Keratinocyte (primary cell): ENCODE results near the gene GPC3. TPM values are rescaled to one million over a fixed set of nuclear protein-coding genes. Genes with fewer than 3 reads are reported as not detected.
"Not testable (repeated sequence)": the region's sequence is repeated elsewhere in the genome, so short reads cannot be mapped to it uniquely, and the experiment has no call there.

Experiments used
- DNase-seq: peaks from one replicate; pipeline ENCODE4 v3.0.0-alpha.2; 2011; ENCODE audit warnings: low read depth, missing footprints, low spot score
- FAIRE-seq: peaks from 2 replicates; lab custom pipeline; 2011; peaks lifted over from hg19 to GRCh38; lab: Jason Lieb, UNC
- H2AFZ ChIP-seq: 2 replicates; pipeline ENCODE4 v1.6.0; 2012; ENCODE audit warnings: low read length, control low read depth, inconsistent platforms; ENCODE audit not compliant: control insufficient read depth
- H3K27ac ChIP-seq: 2 replicates; pipeline ENCODE4 v1.5.1; 2011; ENCODE audit warnings: low read length; ENCODE audit not compliant: control insufficient read depth, insufficient read depth
- H3K27me3 ChIP-seq: 3 replicates; pipeline ENCODE4 v1.6.0; 2011; ENCODE audit warnings: low read length; ENCODE audit not compliant: control insufficient read depth, insufficient read depth; ENCODE audit errors: extremely low read depth
- H3K36me3 ChIP-seq, 2 experiments: 2 replicates in 1 of 2; 3 replicates in 1 of 2; pipeline ENCODE4 v1.5.1; 2011; ENCODE audit warnings: low read length in 2 of 2, mild to moderate bottlenecking in 1 of 2; ENCODE audit not compliant: control insufficient read depth in 2 of 2, insufficient read depth in 2 of 2; ENCODE audit errors: extremely low read depth in 1 of 2
- H3K4me1 ChIP-seq: 3 replicates; pipeline ENCODE4 v1.5.1; 2011; ENCODE audit warnings: low read length; ENCODE audit not compliant: control insufficient read depth, insufficient read depth; ENCODE audit errors: extremely low read depth
- H3K4me2 ChIP-seq: 3 replicates; pipeline ENCODE4 v1.6.0; 2011; ENCODE audit warnings: low read depth, low read length; ENCODE audit not compliant: control insufficient read depth, insufficient read depth; ENCODE audit errors: extremely low read depth
- H3K4me3 ChIP-seq, 3 experiments: fragments of 200-600 bp in 1 of 3; sonication (generic) in 1 of 3; 2 replicates in 2 of 3; 3 replicates in 1 of 3; pipeline ENCODE4 v1.5.1; 2011 to 2016; ENCODE audit warnings: low read length in 3 of 3, mild to moderate bottlenecking in 3 of 3, control low read depth in 2 of 3, inconsistent platforms in 1 of 3, low read depth in 1 of 3, mixed read lengths in 1 of 3, mixed run types in 1 of 3, moderate library complexity in 1 of 3; ENCODE audit not compliant: control insufficient read depth in 2 of 3, insufficient read depth in 2 of 3; ENCODE audit errors: extremely low read depth in 1 of 3
- H3K79me2 ChIP-seq: 2 replicates; pipeline ENCODE4 v1.6.0; 2012; ENCODE audit warnings: low read length; ENCODE audit not compliant: control insufficient read depth, insufficient read depth
- H3K9ac ChIP-seq: 3 replicates; pipeline ENCODE4 v1.6.0; 2011; ENCODE audit warnings: low read length; ENCODE audit not compliant: control insufficient read depth, insufficient read depth; ENCODE audit errors: extremely low read depth
- H3K9me1 ChIP-seq: 3 replicates; pipeline ENCODE4 v1.6.0; 2011; ENCODE audit warnings: low read length; ENCODE audit not compliant: control insufficient read depth, insufficient read depth; ENCODE audit errors: extremely low read depth
- H3K9me3 ChIP-seq: 2 replicates; pipeline ENCODE4 v1.5.1; 2012; ENCODE audit warnings: low read depth, low read length; ENCODE audit not compliant: control insufficient read depth
- H4K20me1 ChIP-seq: 3 replicates; pipeline ENCODE4 v1.6.0; 2011; ENCODE audit warnings: low read length; ENCODE audit not compliant: control insufficient read depth, insufficient read depth; ENCODE audit errors: extremely low read depth
- EZH2 ChIP-seq: IDR thresholded peaks from one replicate; pipeline ENCODE4 v1.6.1; 2012; ENCODE audit warnings: inconsistent platforms, mild to moderate bottlenecking, low read length, moderate library complexity
- dilution Hi-C: fragments of 300-500 bp; cut with MboI; formaldehyde crosslinking; loops from one replicate; pipeline ENCODE4 v1.7.0; 2020; ENCODE audit warnings: low sequenced_read_pairs; ENCODE audit not compliant: extremely low pct_ligation_motif_present
- polyA plus RNA-seq, 5 experiments: library from polyadenylated mRNA; depleted of rRNA in 3 of 5; stranded (reverse) in 3 of 5; stranded (forward) in 1 of 5; unstranded in 1 of 5; fragments of >200 nt; gene quantifications; 1 replicate in 1 of 5; 2 replicates in 3 of 5; 3 replicates in 1 of 5; pipeline versions ENCODE4 v1.2.1 to v1.2.3, GENCODE V29; 2011 to 2012; ENCODE audit warnings: missing spikeins in 2 of 5, low read depth in 1 of 5, low replicate concordance in 1 of 5
- TF ChIP-seq, protein P1 (sequence below), 3 experiments: IDR thresholded peaks in 1 of 3; conservative IDR thresholded peaks in 1 of 3; optimal IDR thresholded peaks in 1 of 3; 2 replicates in 2 of 3; 3 replicates in 1 of 3; pipeline versions ENCODE3 to v1.5.1; 2011; ENCODE audit warnings: low read length in 3 of 3, mild to moderate bottlenecking in 3 of 3, moderate library complexity in 2 of 3, control low read depth in 1 of 3, inconsistent platforms in 1 of 3; ENCODE audit not compliant: insufficient read depth in 2 of 3; ENCODE audit errors: extremely low read depth in 1 of 3

GPC3 gene
- polyA plus RNA-seq, 1 donor (not counting 4 experiments of a cell fraction or from before 2014, with no cell fraction given), result 0.03 TPM

DNA sequence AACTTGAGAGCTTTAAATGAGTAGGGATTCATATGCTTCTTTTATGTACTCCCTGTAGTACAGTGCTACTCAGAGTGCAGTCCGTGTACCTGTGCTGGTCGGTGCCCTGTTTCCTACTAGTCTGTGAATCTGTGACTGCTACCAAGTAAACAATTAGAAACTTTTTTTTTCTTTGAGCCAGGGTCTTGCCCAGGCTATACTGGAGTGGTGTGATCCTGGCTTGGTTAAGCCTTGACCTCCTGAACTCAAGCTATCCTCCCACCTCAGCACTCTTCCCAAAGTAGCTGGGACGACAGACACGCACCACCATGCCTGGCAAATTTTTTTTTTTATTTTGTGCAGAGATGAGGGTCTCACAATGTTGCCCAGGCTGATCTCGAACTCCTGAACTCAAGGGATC lies 6.4 kb upstream of the GPC3 start:
- Histone ChIP-seq H4K20me1 (no peaks in the 10 kb centered on the region), H3K9me1 (no peaks in the 10 kb centered on the region), H3K79me2 (no peaks in the 10 kb centered on the region), H2AFZ (no peak overlapping the region), H3K36me3 (no peaks in the 10 kb centered on the region), H3K27ac (no peak overlapping the region), H3K4me3 (no peak overlapping the region), H3K9ac (no peak overlapping the region), H3K4me2 (no peak overlapping the region), H3K4me1 (no peaks in the 10 kb centered on the region), H3K9me3 (no peaks in the 10 kb centered on the region), H3K27me3 (no peaks in the 10 kb centered on the region)
- TF ChIP-seq, protein P1, sequence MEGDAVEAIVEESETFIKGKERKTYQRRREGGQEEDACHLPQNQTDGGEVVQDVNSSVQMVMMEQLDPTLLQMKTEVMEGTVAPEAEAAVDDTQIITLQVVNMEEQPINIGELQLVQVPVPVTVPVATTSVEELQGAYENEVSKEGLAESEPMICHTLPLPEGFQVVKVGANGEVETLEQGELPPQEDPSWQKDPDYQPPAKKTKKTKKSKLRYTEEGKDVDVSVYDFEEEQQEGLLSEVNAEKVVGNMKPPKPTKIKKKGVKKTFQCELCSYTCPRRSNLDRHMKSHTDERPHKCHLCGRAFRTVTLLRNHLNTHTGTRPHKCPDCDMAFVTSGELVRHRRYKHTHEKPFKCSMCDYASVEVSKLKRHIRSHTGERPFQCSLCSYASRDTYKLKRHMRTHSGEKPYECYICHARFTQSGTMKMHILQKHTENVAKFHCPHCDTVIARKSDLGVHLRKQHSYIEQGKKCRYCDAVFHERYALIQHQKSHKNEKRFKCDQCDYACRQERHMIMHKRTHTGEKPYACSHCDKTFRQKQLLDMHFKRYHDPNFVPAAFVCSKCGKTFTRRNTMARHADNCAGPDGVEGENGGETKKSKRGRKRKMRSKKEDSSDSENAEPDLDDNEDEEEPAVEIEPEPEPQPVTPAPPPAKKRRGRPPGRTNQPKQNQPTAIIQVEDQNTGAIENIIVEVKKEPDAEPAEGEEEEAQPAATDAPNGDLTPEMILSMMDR (optimal IDR thresholded peaks at IDR 0.05 in 1 of 3, IDR thresholded peaks at IDR 0.05 in 1 of 3, conservative IDR thresholded peaks at IDR 0.05 in 1 of 3; ENCODE audit: extremely low read depth in 1 of 3, insufficient read depth in 2 of 3, low read length in 3 of 3), result no peak
- TF ChIP-seq EZH2, result no peak
- dilution Hi-C loops, result no loop called here
- DNase-seq (no peak), FAIRE-seq (no peak)

DNA sequence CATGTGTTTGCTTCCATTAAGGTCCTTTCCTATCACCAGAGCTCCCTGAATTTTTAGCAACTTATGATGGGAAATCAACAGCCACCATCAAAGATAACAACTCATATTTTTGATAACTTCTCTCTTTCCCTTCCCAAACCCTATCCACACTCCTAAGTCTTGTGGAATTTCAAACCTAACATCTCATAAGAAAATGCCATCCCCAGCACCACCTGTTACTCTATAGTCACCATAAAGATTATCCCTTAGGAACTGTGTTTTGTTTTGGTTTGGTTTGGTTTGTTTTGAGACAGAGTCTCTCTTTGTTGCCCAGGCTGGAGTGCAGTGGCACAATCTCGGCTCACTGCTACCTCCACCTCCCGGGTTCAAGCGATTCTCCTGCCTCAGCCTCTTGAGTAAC lies 5.7 kb upstream of the GPC3 start:
- H3K27me3 ChIP-seq, H3K4me2 ChIP-seq, H3K79me2 ChIP-seq, H2AFZ ChIP-seq, H3K27ac ChIP-seq, dilution Hi-C loops, H4K20me1 ChIP-seq, H3K9me1 ChIP-seq, H3K4me1 ChIP-seq, FAIRE-seq, H3K36me3 ChIP-seq, H3K4me3 ChIP-seq, H3K9me3 ChIP-seq, H3K9ac ChIP-seq, DNase-seq: not testable (repeated sequence)

DNA sequence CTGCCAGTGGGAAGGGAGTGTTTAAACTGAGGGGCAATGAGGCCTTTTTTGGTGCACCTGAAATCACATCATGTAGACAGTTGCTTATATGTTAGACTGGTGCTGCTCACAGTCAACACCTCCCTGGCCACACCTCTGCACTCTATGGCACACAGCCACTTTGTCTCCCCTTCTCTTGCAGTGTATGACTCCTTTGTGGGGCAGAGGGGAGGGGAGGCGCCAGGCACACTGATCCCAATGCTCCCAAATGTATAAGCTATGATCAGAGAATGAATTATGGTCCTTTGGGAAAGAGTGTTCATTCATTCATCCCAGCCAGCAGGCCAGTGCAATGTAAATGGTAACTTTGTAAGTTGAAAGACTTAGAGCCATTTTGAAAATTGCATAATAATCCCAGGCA lies 4.6 kb upstream of the GPC3 start:
- dilution Hi-C loops, result no loop called here

More for the DNA sequence above, 4.6 kb upstream of the GPC3 start:
- H3K27ac ChIP-seq, result no peak overlapping the region
- FAIRE-seq (no peak), DNase-seq (no peak)
- H3K4me2 ChIP-seq, result no peak overlapping the region
- no peaks in the 10 kb centered on the region for H4K20me1 ChIP-seq
- no peaks in the 10 kb centered on the region for H3K9me1 ChIP-seq
- no peaks in the 10 kb centered on the region for H3K4me1 ChIP-seq
- H3K79me2 ChIP-seq, result no peaks in the 10 kb centered on the region
- TF ChIP-seq, protein P1 (optimal IDR thresholded peaks at IDR 0.05 in 1 of 3, IDR thresholded peaks at IDR 0.05 in 1 of 3, conservative IDR thresholded peaks at IDR 0.05 in 1 of 3; ENCODE audit: extremely low read depth in 1 of 3, insufficient read depth in 2 of 3, low read length in 3 of 3), result no peak
- TF ChIP-seq EZH2, result no peak
- H3K9me3 ChIP-seq, result no peaks in the 10 kb centered on the region
- no peak overlapping the region for H3K4me3 ChIP-seq
- H2AFZ ChIP-seq, result no peak overlapping the region
- no peaks in the 10 kb centered on the region for H3K36me3 ChIP-seq
- peaks cover 10% of the 10 kb centered on the region for H3K27me3 ChIP-seq
- no peak overlapping the region for H3K9ac ChIP-seq
